SKM-1 treated with dmso at 0.1 percent for 144 hours (cell line): ENCODE measurements around the gene PSKH1.

Source experiments
- DNase-seq: peaks from one replicate; lab custom pipeline; 2025; ENCODE audit not compliant: unreplicated experiment; lab: John Stamatoyannopoulos, UW

Gene PSKH1

GRCh38 chr16:67865318-67865717 lies 27.7 kb upstream of the PSKH1 start:
- DNase-seq = no peak

DNA sequence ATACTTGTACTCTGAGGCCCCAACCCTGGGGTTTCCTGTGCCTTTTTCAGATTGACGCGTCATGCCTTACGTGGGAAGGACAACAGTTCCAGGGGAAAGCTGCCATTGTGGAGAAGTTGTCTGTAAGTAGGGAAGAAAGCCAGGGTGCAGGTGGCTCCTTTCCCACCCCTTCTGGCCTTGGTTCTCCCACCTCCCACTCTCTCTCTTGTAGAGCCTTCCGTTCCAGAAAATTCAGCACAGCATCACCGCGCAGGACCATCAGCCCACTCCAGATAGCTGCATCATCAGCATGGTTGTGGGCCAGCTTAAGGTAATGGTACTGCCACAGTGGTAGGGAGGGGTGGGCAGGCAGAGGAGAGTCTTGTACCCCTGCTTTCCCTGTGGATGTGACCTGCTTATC lies 24.8 kb upstream of the PSKH1 start:
- DNase-seq = no peak

- DNase-seq = no peak
Observed at GRCh38 chr16:67869653-67870052, 23.4 kb upstream of the PSKH1 start.

GRCh38 chr16:67871256-67871655 lies 21.8 kb upstream of the PSKH1 start:
- no peak for DNase-seq

DNA sequence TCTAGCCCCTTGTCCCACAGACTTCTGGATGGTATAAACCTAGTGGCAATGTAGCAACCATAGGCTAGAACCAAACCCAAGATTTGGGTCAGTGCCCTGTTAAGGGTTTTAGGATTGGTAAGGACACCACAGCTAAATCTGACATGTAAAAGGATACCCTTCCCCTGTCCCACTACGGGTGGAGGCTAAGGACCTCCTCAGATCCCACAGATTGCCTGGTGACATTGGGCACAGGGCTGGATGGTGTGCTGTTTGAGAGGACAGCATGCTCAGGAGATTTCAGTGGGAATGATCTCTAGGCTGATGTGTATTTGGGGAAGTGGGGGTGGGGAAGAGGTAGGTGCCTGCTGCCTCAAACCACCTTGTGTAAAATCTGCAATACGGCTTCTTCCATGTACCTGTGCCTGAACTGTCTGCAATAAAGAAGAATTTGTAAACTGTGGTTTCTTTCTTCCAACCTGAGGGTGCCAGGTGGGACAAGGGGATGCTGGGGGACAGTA lies 20.9 kb upstream of the PSKH1 start:
- DNase-seq = no peak

- peak; percentile 55 for DNase-seq
Observed at GRCh38 chr16:67872631-67873434, 20.2 kb upstream of the PSKH1 start, which contains the start of gene EDC4. TSS of gene EDC4 (plus strand) at chr16:67873052. CDS start at chr16:67873262, 210 bp downstream.

DNA sequence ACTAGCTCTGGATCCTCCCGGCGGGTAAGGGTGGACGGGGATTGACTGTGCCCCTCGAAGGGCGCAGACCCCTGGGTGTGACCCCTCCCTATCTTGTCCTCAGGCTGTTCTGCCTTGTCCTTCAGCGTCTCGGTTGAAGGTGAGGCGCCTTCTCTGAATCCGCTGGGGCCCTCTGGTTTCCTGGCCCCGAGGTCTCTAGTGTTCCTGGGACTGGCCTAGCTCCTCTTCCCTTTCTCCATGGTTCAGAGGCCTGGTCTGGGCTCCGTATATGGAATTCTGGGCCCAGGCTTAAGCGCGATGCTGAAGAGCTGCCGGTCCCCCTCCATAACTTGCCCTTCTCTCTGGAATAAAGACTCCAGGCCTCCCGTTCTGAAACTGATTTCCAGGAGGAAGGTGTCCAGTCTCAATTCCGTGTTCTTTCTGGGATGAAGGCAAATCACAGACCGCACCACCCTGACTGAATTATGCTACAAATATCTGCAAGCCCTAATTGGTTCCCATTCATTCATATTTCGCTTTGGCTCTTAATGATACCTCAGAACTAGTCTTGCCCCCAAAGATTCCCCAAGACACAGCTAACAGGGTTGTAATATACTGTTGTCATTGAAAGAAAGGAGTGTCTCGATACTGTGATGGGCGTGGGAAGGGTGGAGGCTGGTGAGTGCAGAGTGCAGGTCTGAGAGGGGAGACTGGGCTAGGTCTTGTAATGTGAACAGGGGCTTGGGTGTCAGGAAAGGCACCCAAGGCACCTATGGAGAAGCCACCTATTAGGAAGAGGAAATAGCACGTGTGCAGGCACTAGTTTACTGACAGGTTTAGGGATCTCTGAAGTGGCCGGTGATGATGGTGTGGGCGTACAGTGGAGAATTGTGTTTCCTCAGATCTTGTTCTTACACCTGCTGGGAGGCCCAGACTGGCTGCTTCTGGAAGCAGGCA lies 19.4 kb upstream of the PSKH1 start:
- no peak for DNase-seq

DNA sequence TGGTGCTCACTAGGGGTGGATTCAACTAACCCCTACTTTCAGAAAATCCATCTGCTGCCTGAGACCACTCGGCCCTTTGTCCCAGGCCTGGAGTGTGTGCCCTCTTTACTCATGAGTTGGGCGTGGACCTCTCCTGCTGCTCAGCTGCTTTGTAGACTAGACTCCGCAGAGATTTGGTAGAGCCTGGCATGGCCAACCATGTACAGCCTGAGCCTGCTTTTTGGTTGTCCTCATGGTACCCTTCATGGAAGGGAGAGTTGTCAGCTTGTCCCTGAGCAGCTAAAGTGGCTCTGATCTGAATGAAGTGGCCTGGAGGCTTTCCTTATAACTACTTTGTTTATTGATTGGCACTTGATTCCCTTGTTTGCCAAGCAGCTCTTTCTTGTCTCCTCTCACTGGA lies 18.7 kb upstream of the PSKH1 start:
- DNase-seq = no peak

DNA sequence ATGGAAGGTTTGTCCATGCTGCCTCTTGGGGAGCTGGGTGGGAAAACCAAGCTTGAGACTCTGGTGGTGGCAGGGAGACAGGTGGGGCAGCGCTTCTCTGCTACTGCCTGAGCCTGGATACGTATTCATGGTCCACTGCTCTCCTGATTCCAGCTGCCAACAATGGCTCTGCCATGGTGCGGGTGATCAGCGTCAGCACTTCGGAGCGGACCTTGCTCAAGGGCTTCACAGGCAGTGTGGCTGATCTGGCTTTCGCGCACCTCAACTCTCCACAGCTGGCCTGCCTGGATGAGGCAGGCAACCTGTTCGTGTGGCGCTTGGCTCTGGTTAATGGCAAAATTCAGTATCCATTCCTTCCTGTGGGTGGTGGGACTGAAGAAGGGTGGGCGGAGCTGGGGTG lies 16.0 kb upstream of the PSKH1 start:
- no peak for DNase-seq

- no peak for DNase-seq
Observed at GRCh38 chr16:67878232-67878631, 14.8 kb upstream of the PSKH1 start.

GRCh38 chr16:67878846-67879245 lies 14.2 kb upstream of the PSKH1 start:
- DNase-seq = no peak

GRCh38 chr16:67879462-67879861 lies 13.6 kb upstream of the PSKH1 start:
- DNase-seq = no peak

DNA sequence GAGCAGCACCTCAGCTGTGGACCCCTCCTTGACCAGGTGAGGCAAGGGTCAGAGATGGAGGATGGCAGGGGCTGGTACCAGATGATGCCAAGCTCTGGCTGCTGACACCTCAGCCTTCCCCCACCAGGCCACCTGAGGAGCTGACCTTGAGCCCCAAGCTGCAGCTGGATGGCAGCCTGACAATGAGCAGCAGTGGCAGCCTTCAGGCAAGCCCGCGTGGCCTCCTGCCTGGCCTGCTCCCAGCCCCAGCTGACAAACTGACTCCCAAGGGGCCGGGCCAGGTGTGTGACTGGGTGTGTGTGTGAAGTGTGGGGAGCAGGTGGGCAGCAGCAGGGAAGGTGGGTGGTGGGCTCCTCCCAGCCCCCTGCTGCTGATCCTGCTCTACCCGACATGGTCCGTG lies 13.1 kb upstream of the PSKH1 start:
- DNase-seq = no peak

DNA sequence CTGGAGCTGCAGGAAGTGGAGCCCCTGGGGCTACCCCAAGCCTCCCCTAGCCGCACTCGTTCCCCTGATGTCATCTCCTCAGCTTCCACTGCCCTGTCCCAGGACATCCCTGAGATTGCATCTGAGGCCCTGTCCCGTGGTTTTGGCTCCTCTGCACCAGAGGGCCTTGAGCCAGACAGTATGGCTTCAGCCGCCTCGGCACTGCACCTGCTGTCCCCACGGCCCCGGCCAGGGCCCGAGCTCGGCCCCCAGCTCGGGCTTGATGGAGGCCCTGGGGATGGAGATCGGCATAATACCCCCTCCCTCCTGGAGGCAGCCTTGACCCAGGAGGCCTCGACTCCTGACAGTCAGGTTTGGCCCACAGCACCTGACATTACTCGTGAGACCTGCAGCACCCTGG lies 12.5 kb upstream of the PSKH1 start:
- no peak for DNase-seq

DNA sequence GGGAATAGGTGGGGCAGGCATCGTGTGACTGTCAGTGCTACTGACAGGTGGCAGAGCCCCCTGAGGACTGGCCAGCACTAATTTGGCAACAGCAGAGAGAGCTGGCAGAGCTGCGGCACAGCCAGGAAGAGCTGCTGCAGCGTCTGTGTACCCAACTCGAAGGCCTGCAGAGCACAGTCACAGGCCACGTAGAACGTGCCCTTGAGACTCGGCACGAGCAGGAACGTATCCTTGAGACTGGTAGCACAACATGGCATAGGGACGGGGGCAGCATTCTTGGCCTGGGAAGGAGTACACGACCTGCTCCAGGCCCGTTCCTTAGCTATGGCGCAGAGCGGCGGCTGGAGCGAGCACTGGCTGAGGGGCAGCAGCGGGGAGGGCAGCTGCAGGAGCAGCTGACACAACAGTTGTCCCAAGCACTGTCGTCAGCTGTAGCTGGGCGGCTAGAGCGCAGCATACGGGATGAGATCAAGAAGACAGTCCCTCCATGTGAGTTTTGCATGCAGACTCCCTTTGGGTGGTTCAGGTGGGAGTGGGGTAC lies 11.4 kb upstream of the PSKH1 start:
- no peak for DNase-seq

- no peak for DNase-seq
Observed at GRCh38 chr16:67882374-67883145, 10.5 kb upstream of the PSKH1 start.

- no peak for DNase-seq
Observed at GRCh38 chr16:67883146-67883871, 9.7 kb upstream of the PSKH1 start.

GRCh38 chr16:67883872-67884261 lies 9.2 kb upstream of the PSKH1 start:
- peak; percentile 37 for DNase-seq

GRCh38 chr16:67884684-67885083 lies 8.4 kb upstream of the PSKH1 start, which contains the start of gene NRN1L:
TSS of gene NRN1L (plus strand) at chr16:67884885. CDS start at chr16:67884904, 19 bp downstream.
- DNase-seq = no peak

DNA sequence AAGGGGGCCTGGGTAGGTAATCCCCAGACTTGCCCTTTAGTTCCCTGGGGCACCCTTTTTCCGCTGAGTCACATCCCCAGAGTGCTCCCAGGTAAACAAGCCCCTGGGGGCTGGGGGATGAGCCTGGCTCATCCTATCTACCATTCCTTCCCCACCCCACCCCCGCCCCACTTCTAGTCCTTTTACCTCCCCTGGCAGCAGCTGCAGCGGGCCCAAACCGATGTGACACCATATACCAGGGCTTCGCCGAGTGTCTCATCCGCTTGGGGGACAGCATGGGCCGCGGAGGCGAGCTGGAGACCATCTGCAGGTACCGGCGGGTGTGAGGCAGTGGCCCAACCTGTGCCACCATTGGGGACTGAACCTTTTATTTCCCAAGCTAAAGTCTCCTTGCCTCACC lies 7.5 kb upstream of the PSKH1 start:
- no peak for DNase-seq
